Gastroesophageal sphincter (tissue), 4 donors: ENCODE measurements around the gene NLRP1. TPM values are rescaled to one million over a fixed set of nuclear protein-coding genes. Genes with fewer than 3 reads are reported as not detected.

Source experiments
- ATAC-seq: fragments of 150-250 bp; one replicate; pipeline ENCODE4 v1.9.1; 2016; ENCODE audit warnings: mild to moderate bottlenecking, moderate library complexity
- H3K27ac ChIP-seq, 4 donors: fragments of 200-600 bp; sonication (generic) in 3 of 4; 1 replicate in 3 of 4; 2 replicates in 1 of 4; pipeline ENCODE4 v1.5.1; 2016 to 2019
- H3K27me3 ChIP-seq: fragments of 200-600 bp; sonication (generic); one replicate; pipeline ENCODE4 v1.5.1; 2019
- H3K36me3 ChIP-seq, 2 donors: fragments of 200-600 bp; sonication (generic); one replicate each; pipeline ENCODE4 v1.5.1; 2019; ENCODE audit warnings: control low read depth in 1 of 2
- H3K4me1 ChIP-seq, 3 donors: fragments of 200-600 bp; sonication (generic); 1 replicate in 2 of 3; 2 replicates in 1 of 3; pipeline ENCODE4 v1.5.1; 2016 to 2019; ENCODE audit warnings: control low read depth in 2 of 3
- H3K4me3 ChIP-seq, 2 donors: fragments of 200-600 bp; sonication (generic); one replicate each; pipeline ENCODE4 v1.5.1; 2019; ENCODE audit warnings: mild to moderate bottlenecking in 1 of 2, moderate library complexity in 1 of 2
- H3K9me3 ChIP-seq, 3 donors: fragments of 200-600 bp; sonication (generic); one replicate each; pipeline ENCODE4 v1.5.1; 2017 to 2019; ENCODE audit warnings: control low read depth in 2 of 3
- CTCF ChIP-seq, 4 experiments: fragments of 200-600 bp in 2 of 4; fragments of 450-650 bp in 2 of 4; sonication (generic) in 1 of 4; IDR thresholded peaks; one replicate each; pipeline ENCODE4 v1.5.1; 2017 to 2019; ENCODE audit warnings: antibody characterized with exemption in 4 of 4, mild to moderate bottlenecking in 2 of 4, moderate library complexity in 2 of 4
- EP300 ChIP-seq: sonication (generic); formaldehyde crosslinking; IDR thresholded peaks from one replicate; pipeline ENCODE4 v1.6.1; 2017; ENCODE audit warnings: antibody characterized with exemption, mild to moderate bottlenecking
- POLR2A ChIP-seq, 2 donors: fragments of 450-650 bp; IDR thresholded peaks; one replicate each; pipeline ENCODE4 v1.6.1; 2017; ENCODE audit warnings: antibody characterized with exemption in 2 of 2, mild to moderate bottlenecking in 2 of 2, moderate library complexity in 1 of 2
- POLR2AphosphoS5 ChIP-seq: sonication (generic); formaldehyde crosslinking; IDR thresholded peaks from one replicate; pipeline ENCODE4 v1.6.1; 2017; ENCODE audit warnings: antibody characterized with exemption
- WGBS, 2 donors: methylation state at CpG; one replicate each; pipeline ENCODE4 v1.1.5; 2018; ENCODE audit warnings: low coverage in 1 of 2; 5-methylcytosine and 5-hydroxymethylcytosine counted together
- total RNA-seq, 4 donors: library from RNA; depleted of rRNA; stranded (reverse); fragments of >200 nt; gene quantifications; one replicate each; pipeline ENCODE4 v1.1.0, GENCODE V29; 2016

Gene NLRP1
- total RNA-seq, 4 donors from 2014 or later = 8.2 to 26.0 (median 19.6) TPM

- H3K4me3 ChIP-seq = peak within 1 kb of the TSS; percentile 58 to 88
- no peaks in the 10 kb centered on the region for H3K27me3 ChIP-seq
- H3K4me1 ChIP-seq = peaks cover 2 to 45% (median 14%) of the 10 kb centered on the region in 3 donors
- no peaks in the 10 kb centered on the region for H3K9me3 ChIP-seq
- H3K36me3 ChIP-seq = peaks cover 0 to 52% of the 10 kb centered on the region in 2 donors
- 2 to 3% methylated on average over 6 to 13 of the region's 77 CpGs for WGBS, 2 donors
- ATAC-seq = peak; percentile 98
- TF ChIP-seq POLR2A (IDR thresholded peaks at IDR 0.05) (peak; percentile 49 to 64), EP300 (no peak), POLR2AphosphoS5 (peak; percentile 78)
- H3K27ac ChIP-seq = peak within 1 kb of the TSS; percentile 83 to 99 (median 99)
These were observed 97.8 kb downstream of the NLRP1 start, which contains the start of gene MIS12 for GRCh38 chr17:5486206-5487124. Gene MIS12 (plus strand): TSS chr17:5486566. CDS start chr17:5488863, 2,297 bp downstream.

- Histone ChIP-seq H3K9me3 (no peaks in the 10 kb centered on the region), H3K4me3 (peak within 1 kb of the TSS; percentile 58 to 88), H3K27ac (peak within 1 kb of the TSS; percentile 83 to 99 (median 99)), H3K27me3 (no peaks in the 10 kb centered on the region), H3K4me1 (peaks cover 2 to 45% (median 14%) of the 10 kb centered on the region in 3 donors), H3K36me3 (peaks cover 0 to 62% of the 10 kb centered on the region in 2 donors)
- ATAC-seq = peak; percentile 9
- 11 to 24% methylated on average over 6 to 11 of the region's 29 CpGs for WGBS, 2 donors
- TF ChIP-seq POLR2A (IDR thresholded peaks at IDR 0.05) (peak; percentile 30), CTCF (IDR thresholded peaks at IDR 0.05) (no peak)
These were observed 98.8 kb downstream of the NLRP1 start, which contains the start of gene DERL2 for GRCh38 chr17:5485270-5486205. Gene DERL2 (minus strand): TSS chr17:5486178. CDS start chr17:5486161, 17 bp downstream.

- Histone ChIP-seq H3K27ac (no peak overlapping the region), H3K4me3 (no peak overlapping the region), H3K9me3 (no peaks in the 10 kb centered on the region), H3K36me3 (peaks cover 0 to 84% of the 10 kb centered on the region in 2 donors), H3K4me1 (peaks cover 0 to 26% (median 6%) of the 10 kb centered on the region in 3 donors), H3K27me3 (no peaks in the 10 kb centered on the region)
- ATAC-seq = no peak
- WGBS, 2 donors = 90 to 100% methylated on average over 4 of the region's 4 CpGs
- TF ChIP-seq CTCF (IDR thresholded peaks at IDR 0.05) (no peak), POLR2AphosphoS5 (no peak), POLR2A (IDR thresholded peaks at IDR 0.05) (no peak), EP300 (no peak)
These were observed 102.9 kb downstream of the NLRP1 start for GRCh38 chr17:5481451-5481850.

- H3K4me1 ChIP-seq = peaks cover 0 to 26% (median 6%) of the 10 kb centered on the region in 3 donors
- WGBS, 2 donors = 68 to 79% methylated on average over 5 to 6 of the region's 6 CpGs
- no peak for TF ChIP-seq POLR2AphosphoS5
- TF ChIP-seq POLR2A (IDR thresholded peaks at IDR 0.05) = no peak
- no peak for TF ChIP-seq CTCF (IDR thresholded peaks at IDR 0.05)
- no peak for TF ChIP-seq EP300
- no peaks in the 10 kb centered on the region for H3K27me3 ChIP-seq
- no peak overlapping the region for H3K27ac ChIP-seq
- peaks cover 0 to 89% of the 10 kb centered on the region in 2 donors for H3K36me3 ChIP-seq
- no peak for ATAC-seq
- no peak overlapping the region for H3K4me3 ChIP-seq
- H3K9me3 ChIP-seq = no peaks in the 10 kb centered on the region
These were observed 103.3 kb downstream of the NLRP1 start for GRCh38 chr17:5480962-5481361.

- no peak for TF ChIP-seq EP300
- no peak for TF ChIP-seq POLR2A (IDR thresholded peaks at IDR 0.05)
- TF ChIP-seq POLR2AphosphoS5 = no peak
- TF ChIP-seq CTCF (IDR thresholded peaks at IDR 0.05) = no peak
- H3K36me3 ChIP-seq = peaks cover 7 to 100% of the 10 kb centered on the region in 2 donors
- no peaks in the 10 kb centered on the region for H3K27me3 ChIP-seq
- no peak for ATAC-seq
- no peak overlapping the region for H3K4me3 ChIP-seq
- H3K4me1 ChIP-seq = peaks cover 0 to 8% (median 0%) of the 10 kb centered on the region in 3 donors
- H3K9me3 ChIP-seq = no peaks in the 10 kb centered on the region
- no peak overlapping the region for H3K27ac ChIP-seq
- WGBS, 2 donors = 89 to 96% methylated on average over 3 to 4 of the region's 4 CpGs
These were observed 105.3 kb downstream of the NLRP1 start for GRCh38 chr17:5478992-5479391.
